Measurements from ENCODE around the gene ACTA1. TPM values are rescaled to one million over a fixed set of nuclear protein-coding genes. Genes with fewer than 3 reads are reported as not detected.

The ACTA1 gene
- total and polyA plus RNA-seq, 9 of the 15 experiments (the other 6 are each of a cell fraction or from before 2014, with no cell fraction given): 0.07 to 0.36 TPM; not detected in 7

DNA sequence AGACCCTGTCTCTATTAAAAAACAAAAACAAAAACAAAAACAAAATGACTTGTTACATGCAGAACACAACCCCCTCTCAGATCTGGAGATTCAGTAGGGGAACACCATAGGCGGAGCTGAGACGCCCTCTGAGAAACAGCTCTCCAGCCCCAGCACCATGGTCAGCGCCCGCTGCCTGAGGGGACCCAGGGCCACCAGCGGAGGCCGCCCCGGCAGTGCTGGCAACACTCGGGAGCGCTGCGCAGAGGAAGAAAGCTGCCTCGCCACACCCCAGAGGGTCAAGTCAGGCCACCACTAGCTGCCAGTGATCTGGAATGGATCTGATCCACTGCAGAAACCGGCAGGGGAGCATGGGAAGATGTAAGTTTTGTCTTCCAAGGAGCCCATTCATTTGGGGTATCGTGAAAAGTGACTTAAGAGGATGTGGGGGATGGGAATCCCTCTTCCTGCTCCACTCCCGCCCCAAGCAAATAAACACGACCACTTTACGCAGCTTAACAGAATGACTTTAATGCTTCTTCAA is 3.1 kb downstream of the ACTA1 start (continued):
- TF ChIP-seq ARID3A (IDR thresholded peaks at IDR 0.05; ENCODE audit: borderline replicate concordance, low read depth, low read length) (no peak), ZNF217 (CRISPR knock-in tag; IDR thresholded peaks at IDR 0.05) (no peak), SMARCA5 (IDR thresholded peaks at IDR 0.05) (no peak), THRAP3 (IDR thresholded peaks at IDR 0.05; ENCODE audit: borderline replicate concordance) (no peak), POLR2G (IDR thresholded peaks at IDR 0.05; ENCODE audit: low read depth, low read length) (no peak), SMARCE1 (IDR thresholded peaks at IDR 0.05) (no peak), HNRNPUL1 (IDR thresholded peaks at IDR 0.05; ENCODE audit: low read length) (no peak), RBM15 (IDR thresholded peaks at IDR 0.05; ENCODE audit: insufficient read depth, low read length) (no peak), POLR2AphosphoS2 (IDR thresholded peaks at IDR 0.05; ENCODE audit: low read length) (no peak), JUNB (CRISPR knock-in tag; conservative IDR thresholded peaks at IDR 0.05) (no peak), GABPB2 (CRISPR knock-in tag; conservative IDR thresholded peaks at IDR 0.05) (no peak), XRCC3 (IDR thresholded peaks at IDR 0.05) (no peak), ETV6 (IDR thresholded peaks at IDR 0.05; ENCODE audit: borderline replicate concordance in 1 of 2, low read depth in 2 of 2, low read length in 1 of 2) (no peak), ETV6 (CRISPR knock-in tag; IDR thresholded peaks at IDR 0.05; ENCODE audit: borderline replicate concordance) (0 out of 2 replicates have a peak, but pooled peaks have one; percentile 56), POLR3A (IDR thresholded peaks at IDR 0.05; ENCODE audit: borderline replicate concordance, extremely low read depth, insufficient read depth, insufficient read length) (no peak), NRF1 (conservative IDR thresholded peaks at IDR 0.05 in 1 of 2, IDR thresholded peaks at IDR 0.05 in 1 of 2) (peak; percentile 56 to 73; a peak in 3 of 4 replicates), ZC3H4 (CRISPR knock-in tag; IDR thresholded peaks at IDR 0.05; ENCODE audit: borderline replicate concordance) (no peak), CEBPB (tag; IDR thresholded peaks at IDR 0.05) (no peak), ZNF121 (CRISPR knock-in tag; conservative IDR thresholded peaks at IDR 0.05) (no peak), DMBX1 (CRISPR knock-in tag; IDR thresholded peaks at IDR 0.05; ENCODE audit: borderline replicate concordance) (no peak; the same call in 1 of the 2 replicates), PHF20 (IDR thresholded peaks at IDR 0.05; ENCODE audit: partially characterized antibody) (no peak), ZNF436 (CRISPR knock-in tag; IDR thresholded peaks at IDR 0.05) (no peak), LEF1 (IDR thresholded peaks at IDR 0.05) (no peak), EP400 (IDR thresholded peaks at IDR 0.05) (no peak), ZNF212 (CRISPR knock-in tag; IDR thresholded peaks at IDR 0.05) (no peak), NCOR1 (IDR thresholded peaks at IDR 0.05) (no peak), TEAD2 (tag; IDR thresholded peaks at IDR 0.05) (no peak)
- TF ChIP-seq, protein P1, sequence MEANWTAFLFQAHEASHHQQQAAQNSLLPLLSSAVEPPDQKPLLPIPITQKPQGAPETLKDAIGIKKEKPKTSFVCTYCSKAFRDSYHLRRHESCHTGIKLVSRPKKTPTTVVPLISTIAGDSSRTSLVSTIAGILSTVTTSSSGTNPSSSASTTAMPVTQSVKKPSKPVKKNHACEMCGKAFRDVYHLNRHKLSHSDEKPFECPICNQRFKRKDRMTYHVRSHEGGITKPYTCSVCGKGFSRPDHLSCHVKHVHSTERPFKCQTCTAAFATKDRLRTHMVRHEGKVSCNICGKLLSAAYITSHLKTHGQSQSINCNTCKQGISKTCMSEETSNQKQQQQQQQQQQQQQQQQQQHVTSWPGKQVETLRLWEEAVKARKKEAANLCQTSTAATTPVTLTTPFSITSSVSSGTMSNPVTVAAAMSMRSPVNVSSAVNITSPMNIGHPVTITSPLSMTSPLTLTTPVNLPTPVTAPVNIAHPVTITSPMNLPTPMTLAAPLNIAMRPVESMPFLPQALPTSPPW (CRISPR knock-in tag; IDR thresholded peaks at IDR 0.05): no peak
- TF ChIP-seq, protein P2, sequence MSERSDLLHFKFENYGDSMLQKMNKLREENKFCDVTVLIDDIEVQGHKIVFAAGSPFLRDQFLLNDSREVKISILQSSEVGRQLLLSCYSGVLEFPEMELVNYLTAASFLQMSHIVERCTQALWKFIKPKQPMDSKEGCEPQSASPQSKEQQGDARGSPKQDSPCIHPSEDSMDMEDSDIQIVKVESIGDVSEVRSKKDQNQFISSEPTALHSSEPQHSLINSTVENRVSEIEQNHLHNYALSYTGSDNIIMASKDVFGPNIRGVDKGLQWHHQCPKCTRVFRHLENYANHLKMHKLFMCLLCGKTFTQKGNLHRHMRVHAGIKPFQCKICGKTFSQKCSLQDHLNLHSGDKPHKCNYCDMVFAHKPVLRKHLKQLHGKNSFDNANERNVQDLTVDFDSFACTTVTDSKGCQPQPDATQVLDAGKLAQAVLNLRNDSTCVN (CRISPR knock-in tag; IDR thresholded peaks at IDR 0.05): no peak

Measured in K562 (cell line).